ENCODE results near the gene CAT. TPM values are rescaled to one million over a fixed set of nuclear protein-coding genes. Genes with fewer than 3 reads are reported as not detected.
A peak's percentile ranks its signal among the peaks of the same experiment; 100 is the strongest.

CAT gene
- total RNA-seq, 2 experiments from 2014 or later: 40.0 to 45.1 TPM

DNA sequence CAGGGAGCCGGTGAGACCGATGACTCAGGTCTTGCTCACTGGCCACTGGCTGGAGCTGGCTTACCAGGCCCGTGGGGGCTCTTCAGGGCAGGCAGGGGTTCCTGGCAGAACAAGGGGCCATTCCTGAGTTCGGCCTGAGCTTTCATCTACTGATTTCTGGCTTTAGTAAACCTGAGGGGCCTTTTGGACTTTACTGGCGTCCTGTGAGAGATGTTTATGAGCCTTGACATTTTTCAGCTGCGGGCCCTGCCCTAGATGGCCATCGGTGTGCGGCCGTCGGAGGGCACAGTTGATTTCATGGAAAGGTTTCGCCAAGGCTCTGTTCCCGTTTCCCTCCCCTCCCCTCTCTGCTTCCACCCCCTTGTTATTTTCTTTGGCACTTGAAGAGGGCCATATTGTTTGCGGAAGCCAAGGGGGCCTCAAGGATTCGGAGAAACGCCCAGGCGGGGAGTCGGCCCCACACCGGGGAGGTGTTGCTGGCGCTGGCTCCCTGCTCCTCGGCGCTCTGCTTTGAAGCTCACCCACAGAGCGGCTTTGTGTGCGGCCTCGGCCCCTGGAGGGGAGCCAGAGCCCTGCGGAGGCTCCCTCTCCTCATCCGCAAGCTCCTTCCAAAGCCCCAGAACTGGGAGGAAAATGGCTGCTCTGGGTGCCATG, 57.1 kb downstream of the CAT start:
- Mint-ChIP-seq H3K27ac (no peak overlapping the region), H3K9me3 (no peaks in the 10 kb centered on the region), H3K36me3 (ENCODE audit: low read depth) (no peaks in the 10 kb centered on the region), H3K4me3 (no peak overlapping the region), H3K27me3 (peaks cover 4% of the 10 kb centered on the region), H3K4me1 (no peaks in the 10 kb centered on the region)
- ChIA-PET POLR2A (no interaction called here), CTCF (interaction anchor here (1.4 kb wide), 1 partner anchor 17 kb away, joined by 3 read pairs; no protein-coding TSS in a partner anchor)
- DNase-seq: no peak

DNA sequence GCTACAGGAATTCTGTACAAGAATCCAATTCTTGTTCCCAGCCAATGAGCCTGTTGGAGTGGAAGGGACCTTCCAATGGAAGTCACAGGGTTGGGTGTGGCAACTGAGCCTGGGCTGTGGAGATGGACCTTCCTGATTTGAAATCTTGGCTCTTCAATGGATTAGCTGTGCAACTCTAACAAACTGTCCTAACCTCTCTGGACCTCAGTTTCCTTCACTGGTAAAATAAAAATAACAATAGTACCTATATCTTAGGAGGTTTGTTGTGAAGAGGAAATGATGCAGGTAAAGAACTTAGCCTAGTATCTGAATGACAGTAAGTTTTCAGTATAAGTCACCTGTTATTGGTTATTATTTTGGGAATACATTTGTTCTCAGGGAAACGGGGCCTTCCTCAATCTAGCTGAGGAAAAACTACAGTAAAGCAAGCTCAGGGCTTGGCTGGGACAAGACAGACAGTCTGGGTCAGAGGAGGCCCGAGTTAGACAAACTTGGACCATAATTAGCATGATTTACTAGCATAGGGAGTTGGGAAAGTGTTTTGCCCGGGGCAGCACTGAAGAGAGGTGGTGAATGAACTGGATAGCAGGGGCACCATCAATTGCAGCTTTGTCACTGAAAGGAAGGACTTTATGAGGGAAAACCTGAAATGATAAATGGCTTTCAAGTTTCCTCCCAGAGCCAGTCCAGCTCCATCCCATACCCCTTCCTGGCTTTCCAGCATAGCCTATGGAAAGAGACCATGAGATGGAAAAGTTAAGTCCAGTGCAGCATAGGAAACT, 61.2 kb downstream of the CAT start:
- Mint-ChIP-seq H3K9me3 (no peaks in the 10 kb centered on the region), H3K36me3 (ENCODE audit: low read depth) (no peaks in the 10 kb centered on the region), H3K27me3 (peaks cover 5% of the 10 kb centered on the region), H3K27ac (no peak overlapping the region), H3K4me1 (no peaks in the 10 kb centered on the region), H3K4me3 (no peak overlapping the region)
- CTCF ChIA-PET: interaction anchor here (0.6 kb wide), 1 partner anchor 20 kb away, joined by 7 read pairs; no protein-coding TSS in a partner anchor
- DNase-seq: no peak
- POLR2A ChIA-PET: no interaction called here

DNA sequence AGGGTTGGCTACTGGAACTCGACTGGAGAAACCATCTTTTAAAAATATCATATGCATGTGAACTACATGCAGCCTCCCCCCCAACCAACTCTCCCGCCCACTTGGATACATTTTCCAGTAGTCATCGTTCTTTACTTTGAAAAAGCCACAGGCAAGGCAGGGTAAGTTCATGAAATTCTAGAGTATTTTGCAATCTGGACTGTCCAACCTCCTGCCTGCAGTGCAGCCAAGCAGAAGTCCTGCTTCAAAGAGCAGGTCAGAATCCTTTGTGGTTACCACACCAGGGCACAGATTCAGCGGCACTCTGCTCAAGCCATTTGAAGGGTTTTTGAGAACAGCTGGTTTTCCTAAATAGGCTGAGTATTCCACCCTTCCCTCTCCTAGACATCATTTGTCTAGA, 62.8 kb downstream of the CAT start:
- Mint-ChIP-seq H3K9me3 (no peaks in the 10 kb centered on the region), H3K36me3 (ENCODE audit: low read depth) (no peaks in the 10 kb centered on the region), H3K27ac (no peak overlapping the region), H3K4me3 (no peak overlapping the region), H3K27me3 (peaks cover 5% of the 10 kb centered on the region), H3K4me1 (no peaks in the 10 kb centered on the region)
- CTCF ChIA-PET: no interaction called here
- POLR2A ChIA-PET: no interaction called here
- no peak for DNase-seq

DNA sequence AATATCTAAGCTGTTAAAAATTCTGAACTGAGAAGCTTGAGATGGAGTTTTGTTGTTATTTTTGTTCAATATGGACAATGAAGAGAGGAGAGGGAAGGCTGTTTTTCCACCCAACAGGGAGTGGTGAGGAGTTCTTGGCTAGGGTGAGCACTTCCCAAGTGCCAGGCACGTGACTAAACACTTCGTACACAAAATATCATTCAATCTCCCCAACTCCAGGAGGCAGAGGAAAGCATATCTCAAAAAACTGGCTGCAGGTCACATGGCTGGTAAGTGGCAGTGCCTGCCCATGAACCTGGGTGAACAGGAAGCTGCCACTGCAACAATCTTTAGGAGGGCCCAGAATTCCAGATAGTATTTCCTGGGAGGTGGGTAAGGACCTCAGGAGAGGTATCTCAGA, 63.2 kb downstream of the CAT start:
- no peak for DNase-seq
- Mint-ChIP-seq H3K4me1 (no peaks in the 10 kb centered on the region), H3K27ac (no peak overlapping the region), H3K27me3 (peaks cover 5% of the 10 kb centered on the region), H3K9me3 (no peaks in the 10 kb centered on the region), H3K36me3 (ENCODE audit: low read depth) (no peaks in the 10 kb centered on the region), H3K4me3 (no peak overlapping the region)
- ChIA-PET CTCF (no interaction called here), POLR2A (no interaction called here)

DNA sequence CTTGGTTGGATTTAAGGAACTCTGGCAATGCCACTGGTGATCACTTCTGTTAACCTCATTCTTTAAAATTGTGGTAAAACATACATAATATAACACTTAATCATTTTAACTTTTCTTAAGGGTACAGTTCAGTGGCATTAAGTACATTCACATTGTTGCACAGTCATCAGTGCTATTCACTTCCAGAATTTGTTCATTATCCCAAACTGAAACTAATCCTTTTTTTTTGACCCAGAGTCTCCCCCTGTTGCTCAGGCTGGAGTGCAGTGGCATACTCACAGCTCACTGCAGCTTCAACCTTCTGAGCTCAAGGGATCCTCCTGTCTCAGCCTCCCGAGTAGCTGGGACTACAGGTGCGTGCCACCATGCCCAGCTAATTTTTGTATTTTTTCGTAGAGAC, 64.2 kb downstream of the CAT start:
- Mint-ChIP-seq H3K36me3 (ENCODE audit: low read depth) (no peaks in the 10 kb centered on the region), H3K27me3 (peaks cover 5% of the 10 kb centered on the region), H3K4me3 (no peak overlapping the region), H3K4me1 (no peaks in the 10 kb centered on the region), H3K9me3 (no peaks in the 10 kb centered on the region), H3K27ac (no peak overlapping the region)
- POLR2A ChIA-PET: no interaction called here
- CTCF ChIA-PET: no interaction called here
- no peak for DNase-seq

DNA sequence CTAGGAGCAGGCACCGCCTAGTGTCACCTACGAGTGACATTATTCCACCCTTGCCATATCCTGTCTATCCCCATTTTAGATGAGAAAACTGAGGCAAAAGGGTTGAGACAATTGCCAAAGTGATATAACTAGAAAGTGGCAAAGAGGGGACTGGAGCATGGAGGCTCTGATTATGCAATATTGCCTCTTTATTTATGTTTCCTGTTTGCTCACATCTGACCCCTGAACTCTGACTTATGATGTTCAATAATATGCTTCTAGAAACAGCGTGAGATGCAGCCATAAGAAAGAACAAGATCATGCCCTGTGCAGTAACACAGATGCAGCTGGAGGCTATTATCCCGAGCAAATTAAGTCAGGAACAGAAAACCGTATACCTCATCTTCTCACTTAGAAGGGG, 67.1 kb downstream of the CAT start:
- no peak overlapping the region for H3K4me3 Mint-ChIP-seq
- H3K27ac Mint-ChIP-seq: no peak overlapping the region
- no peaks in the 10 kb centered on the region for H3K9me3 Mint-ChIP-seq
- peaks cover 2% of the 10 kb centered on the region for H3K27me3 Mint-ChIP-seq
- POLR2A ChIA-PET: no interaction called here
- CTCF ChIA-PET: no interaction called here
- DNase-seq: no peak
- H3K4me1 Mint-ChIP-seq: no peaks in the 10 kb centered on the region
- H3K36me3 Mint-ChIP-seq (ENCODE audit: low read depth): no peaks in the 10 kb centered on the region

DNA sequence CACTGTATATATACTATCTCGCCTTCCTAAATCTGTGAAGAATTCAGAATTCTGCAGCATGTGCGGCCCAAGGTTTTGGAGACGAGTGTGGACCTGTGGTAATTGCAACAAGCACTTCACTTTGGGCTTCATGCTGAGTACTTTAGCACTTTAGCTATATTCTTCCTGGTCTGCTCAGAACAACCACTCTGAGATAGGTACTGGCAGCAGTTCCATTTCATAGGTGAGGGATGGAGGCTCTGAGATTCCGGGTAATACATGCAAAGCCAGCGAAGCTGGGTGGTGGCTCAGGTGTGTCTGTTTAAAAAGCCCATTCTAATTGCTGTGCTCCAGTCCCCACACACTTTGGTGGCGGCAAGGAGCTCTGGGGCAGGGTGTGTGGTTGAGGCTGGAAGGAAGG, 68.4 kb downstream of the CAT start:
- CTCF ChIA-PET: interaction anchor here (0.6 kb wide), 1 partner anchor 141 kb away, joined by 3 read pairs; no protein-coding TSS in a partner anchor
- Mint-ChIP-seq H3K4me1 (no peaks in the 10 kb centered on the region), H3K4me3 (no peak overlapping the region), H3K36me3 (ENCODE audit: low read depth) (no peaks in the 10 kb centered on the region), H3K9me3 (no peaks in the 10 kb centered on the region), H3K27ac (no peak overlapping the region), H3K27me3 (no peaks in the 10 kb centered on the region)
- POLR2A ChIA-PET: no interaction called here
- no peak for DNase-seq

DNA sequence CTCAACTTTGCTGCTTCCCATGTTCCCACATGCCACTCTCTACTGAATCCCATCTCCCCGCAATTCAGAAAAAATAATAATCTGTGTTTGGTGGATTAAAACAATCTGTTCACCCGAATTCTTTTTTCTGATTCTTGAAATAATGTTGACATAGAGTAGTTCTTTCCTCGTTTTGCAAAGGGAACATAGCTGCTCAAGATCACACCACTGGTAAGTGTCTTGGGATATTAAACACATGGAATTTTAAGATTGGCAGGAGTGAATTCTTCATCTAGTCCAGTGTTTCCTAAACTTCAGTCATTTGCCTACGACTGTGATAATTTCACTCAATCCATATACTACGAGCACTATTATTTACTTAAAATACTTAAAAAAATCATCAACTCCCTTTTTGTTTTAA, 68.9 kb downstream of the CAT start:
- DNase-seq: no peak
- Mint-ChIP-seq H3K36me3 (ENCODE audit: low read depth) (no peaks in the 10 kb centered on the region), H3K9me3 (no peaks in the 10 kb centered on the region), H3K4me1 (no peaks in the 10 kb centered on the region), H3K27me3 (no peaks in the 10 kb centered on the region), H3K4me3 (no peak overlapping the region), H3K27ac (no peak overlapping the region)
- CTCF ChIA-PET: no interaction called here
- POLR2A ChIA-PET: interaction anchor here (0.6 kb wide), 1 partner anchor 9 kb away, joined by 3 read pairs; no protein-coding TSS in a partner anchor

DNA sequence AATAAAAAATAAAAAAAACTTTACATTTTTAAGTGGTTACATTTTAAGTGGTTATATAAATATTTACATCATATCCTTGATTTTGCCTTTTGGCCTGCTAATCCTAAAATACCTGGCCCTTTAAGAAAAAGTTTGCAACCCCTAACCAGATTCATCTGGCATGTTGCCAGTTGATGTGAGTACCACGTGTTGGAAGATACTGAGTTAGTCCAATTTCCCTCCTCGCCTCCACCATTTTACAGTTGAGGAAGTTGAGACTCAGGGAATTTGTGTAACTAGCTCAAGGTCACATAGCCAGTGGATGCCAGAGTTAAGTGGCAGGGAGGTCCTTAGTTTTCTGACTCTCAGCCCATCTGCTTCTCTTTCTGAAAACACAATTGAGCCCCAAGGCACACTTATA, 69.8 kb downstream of the CAT start:
- DNase-seq: no peak
- no peak overlapping the region for H3K27ac Mint-ChIP-seq
- H3K4me1 Mint-ChIP-seq: no peaks in the 10 kb centered on the region
- CTCF ChIA-PET: no interaction called here
- H3K36me3 Mint-ChIP-seq (ENCODE audit: low read depth): no peaks in the 10 kb centered on the region
- H3K4me3 Mint-ChIP-seq: no peak overlapping the region
- H3K27me3 Mint-ChIP-seq: no peaks in the 10 kb centered on the region
- POLR2A ChIA-PET: no interaction called here
- H3K9me3 Mint-ChIP-seq: no peaks in the 10 kb centered on the region

DNA sequence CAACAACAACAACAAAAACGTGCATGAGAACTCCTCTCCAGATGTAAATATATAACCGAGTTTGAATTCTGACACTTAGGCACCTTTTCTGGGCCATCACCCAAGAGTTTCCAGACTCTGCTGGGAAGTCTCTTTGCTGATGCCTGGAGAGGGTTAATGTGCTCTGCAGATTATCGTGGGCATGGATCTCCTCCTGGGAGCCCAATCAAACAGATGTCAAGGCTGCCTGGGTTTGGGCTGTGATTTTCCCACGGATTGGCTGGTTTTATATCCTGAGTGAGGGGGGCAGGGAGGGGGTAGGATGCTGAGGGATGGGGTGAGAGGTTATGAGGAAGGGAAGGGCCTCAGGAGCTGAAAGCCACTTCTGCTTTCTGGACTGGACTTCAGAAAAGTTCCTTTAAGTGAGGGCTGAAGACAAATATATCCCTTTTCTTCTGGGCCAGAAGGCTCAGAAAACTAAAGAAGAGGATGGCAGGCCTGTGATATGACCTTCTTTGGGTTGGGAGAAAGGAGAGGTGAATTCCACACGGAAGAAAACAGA, 70.7 kb downstream of the CAT start:
- no peaks in the 10 kb centered on the region for H3K9me3 Mint-ChIP-seq
- no peaks in the 10 kb centered on the region for H3K4me1 Mint-ChIP-seq
- no peak overlapping the region for H3K27ac Mint-ChIP-seq
- H3K27me3 Mint-ChIP-seq: no peaks in the 10 kb centered on the region
- POLR2A ChIA-PET: no interaction called here
- DNase-seq: no peak
- no peak overlapping the region for H3K4me3 Mint-ChIP-seq
- CTCF ChIA-PET: no interaction called here
- no peaks in the 10 kb centered on the region for H3K36me3 Mint-ChIP-seq (ENCODE audit: low read depth)

DNA sequence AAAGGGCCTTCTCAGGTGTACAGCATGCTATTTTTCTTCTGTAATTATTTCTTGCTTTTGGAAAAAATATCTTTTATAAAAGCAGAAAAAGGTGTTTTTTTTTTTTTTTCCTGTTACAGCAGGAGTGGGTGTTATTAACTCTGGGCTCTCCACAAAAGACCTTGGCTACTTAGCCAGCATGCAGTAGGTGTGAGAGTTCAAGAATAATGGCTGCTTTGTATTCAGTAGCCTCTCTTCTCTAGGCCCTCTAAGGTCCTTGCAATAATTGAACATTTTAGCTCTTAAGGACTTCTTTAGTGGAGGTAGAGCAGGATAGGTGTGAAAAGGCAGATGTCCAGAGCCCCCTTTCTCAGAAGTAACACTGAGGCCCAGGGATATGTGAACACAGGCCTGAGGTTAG, 71.5 kb downstream of the CAT start:
- Mint-ChIP-seq H3K27me3 (no peaks in the 10 kb centered on the region), H3K4me1 (no peaks in the 10 kb centered on the region), H3K4me3 (no peak overlapping the region), H3K27ac (no peak overlapping the region), H3K9me3 (no peaks in the 10 kb centered on the region), H3K36me3 (ENCODE audit: low read depth) (no peaks in the 10 kb centered on the region)
- ChIA-PET POLR2A (no interaction called here), CTCF (no interaction called here)
- no peak for DNase-seq

DNA sequence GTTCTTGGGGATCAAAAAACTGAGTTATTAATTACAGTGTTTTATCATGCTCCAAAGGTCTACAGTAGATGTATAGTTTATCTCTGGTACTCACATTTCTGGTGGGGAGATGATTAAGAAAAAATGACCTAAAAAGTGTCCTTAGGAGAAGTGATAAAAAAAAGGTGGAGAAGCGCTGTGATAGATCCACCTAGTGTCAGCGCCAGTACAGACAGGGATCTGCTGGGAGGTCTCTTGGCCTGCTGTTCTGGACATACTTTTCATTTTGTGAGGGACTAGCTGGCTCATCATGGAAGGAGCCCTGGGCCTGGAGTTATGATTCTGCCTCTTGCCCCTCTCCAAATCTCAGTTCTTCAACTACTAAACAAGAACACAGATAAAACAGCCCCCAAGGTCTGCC, 71.9 kb downstream of the CAT start:
- Mint-ChIP-seq H3K27me3 (no peaks in the 10 kb centered on the region), H3K4me1 (no peaks in the 10 kb centered on the region), H3K36me3 (ENCODE audit: low read depth) (no peaks in the 10 kb centered on the region), H3K4me3 (no peak overlapping the region), H3K9me3 (no peaks in the 10 kb centered on the region), H3K27ac (no peak overlapping the region)
- ChIA-PET POLR2A (no interaction called here), CTCF (no interaction called here)
- DNase-seq: no peak

DNA sequence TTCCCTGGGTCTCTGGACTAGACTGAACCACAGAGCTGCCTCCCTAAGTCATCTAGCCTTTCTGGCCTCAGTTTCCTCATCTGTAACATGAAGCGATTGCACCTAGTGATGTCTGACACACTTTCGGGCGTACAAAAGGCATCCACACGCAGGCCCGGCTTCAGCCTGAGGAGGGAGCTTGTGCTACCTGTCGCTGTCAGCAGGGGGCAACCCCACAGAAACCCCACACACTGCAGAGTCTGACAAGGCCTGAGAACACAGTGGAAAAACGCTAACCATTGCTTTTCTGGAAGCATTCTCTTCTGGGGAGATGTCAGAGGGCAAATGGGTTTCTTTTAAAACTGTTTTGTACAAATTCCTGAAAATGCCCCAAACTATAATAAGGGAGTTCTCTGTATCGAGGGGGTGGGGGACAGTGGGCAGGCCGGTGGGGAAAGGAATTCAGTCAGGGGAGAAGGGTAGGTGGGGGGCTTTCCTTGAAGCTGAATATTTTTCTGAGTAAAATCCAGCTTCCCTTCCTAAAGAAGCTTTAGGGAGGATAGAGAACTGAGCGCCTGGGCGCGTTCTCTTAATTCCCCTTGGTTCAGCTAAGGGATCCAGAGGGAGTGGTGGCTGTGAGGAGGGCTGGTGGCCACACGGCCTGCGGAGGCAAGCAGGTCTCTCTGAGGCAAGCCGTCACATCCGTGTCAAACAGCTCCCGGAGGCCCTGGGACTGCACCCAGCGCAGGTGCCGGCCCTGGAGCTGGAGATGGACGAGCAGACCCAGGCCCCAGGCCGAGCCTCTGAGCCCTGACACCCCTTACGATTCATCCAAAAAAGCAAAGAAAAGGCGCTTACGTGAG, 74.3 kb downstream of the CAT start:
- Mint-ChIP-seq H3K36me3 (ENCODE audit: low read depth) (no peaks in the 10 kb centered on the region), H3K9me3 (no peaks in the 10 kb centered on the region), H3K27me3 (peaks cover 8% of the 10 kb centered on the region), H3K4me3 (no peak overlapping the region), H3K4me1 (no peaks in the 10 kb centered on the region), H3K27ac (no peak overlapping the region)
- DNase-seq: peak; percentile 54
- CTCF ChIA-PET: interaction anchor here (1.0 to 1.5 kb wide), 8 partner anchors 9 to 397 kb away, joined by 3 to 5 read pairs (median 3); no protein-coding TSS in a partner anchor
- POLR2A ChIA-PET: no interaction called here

Measured in activated CD4-positive, alpha-beta T cell treated with anti-CD3 and anti-CD28 coated beads, Interleukin-2, amount 10 ng/mL, durations not matched to agents 7 days and 5 days (primary cell).